ENCODE measurements around the gene PRR7.

PRR7 gene

DNA sequence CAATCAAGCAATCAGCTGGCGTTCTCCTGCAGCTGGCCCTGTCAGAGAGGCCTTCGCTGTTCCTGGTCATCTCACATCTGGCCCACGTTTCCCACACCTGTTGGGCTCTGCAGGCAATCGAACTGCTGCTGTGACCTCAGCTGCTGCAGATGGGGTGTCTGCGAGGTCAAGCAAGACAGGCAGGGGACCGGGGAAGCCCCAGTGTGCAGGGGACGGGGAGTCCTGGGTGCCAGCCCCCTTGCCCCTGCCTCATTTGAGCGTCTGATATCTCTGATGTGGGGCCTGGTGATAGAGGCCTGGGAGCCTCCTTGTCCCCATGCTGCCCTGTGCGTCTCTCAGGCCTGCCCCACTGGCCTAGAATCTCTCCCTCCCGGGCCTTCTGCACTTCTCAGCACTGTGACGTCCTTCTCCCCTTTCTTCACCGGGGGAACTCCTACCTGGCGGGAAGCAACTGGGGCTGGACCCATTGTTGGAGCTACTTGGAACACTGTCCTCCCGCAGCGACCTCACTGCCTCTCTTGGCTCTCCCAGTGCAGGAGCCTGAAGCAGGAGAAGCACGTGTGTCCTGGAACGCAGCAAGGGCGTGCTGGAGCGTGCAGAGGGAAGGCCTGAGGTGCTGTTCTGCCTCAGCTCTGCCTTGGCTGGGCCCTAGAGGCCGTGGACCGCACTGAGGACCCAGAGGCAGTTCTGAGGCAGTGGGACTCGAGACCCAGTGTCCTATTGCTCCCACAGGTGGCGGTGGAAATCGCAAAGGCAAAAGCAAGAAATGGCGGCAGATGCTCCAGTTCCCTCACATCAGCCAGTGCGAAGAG lies 16.3 kb upstream of the PRR7 start:
- ATAC-seq (no peak), DNase-seq (no peak)
- Mint-ChIP-seq H3K4me1 (peaks cover 85% of the 10 kb centered on the region), H3K27me3 (no peaks in the 10 kb centered on the region), H3K27ac (peak overlapping the region; percentile 31 to 61), H3K9me3 (no peaks in the 10 kb centered on the region), H3K4me3 (peak overlapping the region; percentile 92 to 96)

- peak overlapping the region; percentile 92 to 96 for H3K4me3 Mint-ChIP-seq
- H3K27me3 Mint-ChIP-seq = no peaks in the 10 kb centered on the region
- H3K9me3 Mint-ChIP-seq = no peaks in the 10 kb centered on the region
- peak overlapping the region; percentile 59 to 92 for H3K27ac Mint-ChIP-seq
- peaks cover 84% of the 10 kb centered on the region for H3K4me1 Mint-ChIP-seq
- DNase-seq (no peak), ATAC-seq (no peak)
These were observed 15.7 kb upstream of the PRR7 start for GRCh38 chr5:177430972-177431316.

DNA sequence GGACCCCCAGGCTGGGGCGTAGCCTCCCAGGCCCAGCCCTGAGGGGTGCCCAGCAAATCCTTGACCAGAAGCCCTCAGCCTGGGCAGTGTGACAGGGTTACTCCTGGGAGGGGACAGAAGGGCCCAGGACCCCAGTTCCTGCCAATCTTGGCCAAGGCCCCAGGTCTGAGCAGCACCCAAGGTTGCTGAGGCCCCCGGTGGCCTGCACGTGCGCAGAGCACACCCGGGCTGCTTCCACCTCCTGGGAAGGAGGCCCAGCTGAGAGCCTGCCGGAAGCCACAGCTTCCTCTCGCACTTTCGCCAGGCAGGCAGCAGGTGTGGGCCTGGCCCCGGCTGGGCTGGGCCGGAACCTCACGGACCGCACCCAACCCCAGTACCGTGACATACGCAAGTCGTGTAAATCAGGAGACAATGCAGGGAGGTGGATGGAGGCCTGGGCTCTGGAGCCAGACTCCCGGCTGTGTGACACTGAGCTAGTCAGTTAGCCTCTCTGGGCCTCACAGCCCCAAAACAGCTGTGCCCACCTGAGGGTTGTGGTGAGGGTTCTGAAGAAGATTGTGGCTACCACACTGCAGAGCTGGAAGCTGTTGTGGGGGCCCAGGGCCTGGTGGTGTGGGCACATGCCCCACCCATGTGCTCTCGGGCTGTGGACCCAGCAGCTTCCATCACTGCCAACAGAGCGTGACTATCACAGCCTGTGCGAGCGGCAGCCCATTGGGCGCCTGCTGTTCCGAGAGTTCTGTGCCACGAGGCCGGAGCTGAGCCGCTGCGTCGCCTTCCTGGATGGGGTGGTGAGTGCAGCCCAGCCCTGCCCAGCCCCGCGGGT lies 15.1 kb upstream of the PRR7 start:
- Mint-ChIP-seq H3K27me3 (no peaks in the 10 kb centered on the region), H3K9me3 (no peaks in the 10 kb centered on the region), H3K27ac (peak overlapping the region; percentile 59 to 97), H3K4me3 (peak overlapping the region; percentile 92 to 96), H3K4me1 (peaks cover 87% of the 10 kb centered on the region)
- DNase-seq (peak; percentile 71 to 83), ATAC-seq (peak; percentile 63)

DNA sequence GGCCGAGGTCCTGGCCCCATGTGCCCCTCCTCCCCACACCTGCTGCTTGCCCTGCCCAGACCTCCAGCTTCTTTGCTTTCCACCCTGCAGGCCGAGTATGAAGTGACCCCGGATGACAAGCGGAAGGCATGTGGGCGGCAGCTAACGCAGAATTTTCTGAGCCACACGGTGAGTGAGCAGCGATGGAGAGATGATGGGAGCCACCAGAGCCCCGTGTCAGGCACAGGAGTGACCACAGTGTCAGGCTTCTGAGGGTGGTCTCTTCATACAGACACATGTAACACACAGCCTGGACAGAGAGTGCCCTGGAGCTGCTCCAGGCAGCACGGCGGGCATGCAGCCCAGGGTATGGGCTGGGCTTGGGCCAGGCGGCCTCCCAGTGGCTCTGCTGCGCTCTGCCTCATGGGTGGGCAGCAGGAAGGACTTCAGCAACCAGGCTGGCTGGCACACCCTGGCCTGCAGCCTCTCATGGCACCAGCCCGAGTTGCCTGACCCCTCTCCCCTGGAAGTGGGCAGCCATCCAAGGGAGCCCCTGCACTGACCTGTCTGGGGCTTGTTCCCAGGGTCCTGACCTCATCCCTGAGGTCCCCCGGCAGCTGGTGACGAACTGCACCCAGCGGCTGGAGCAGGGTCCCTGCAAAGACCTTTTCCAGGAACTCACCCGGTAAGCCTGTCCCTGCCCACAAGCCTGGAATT lies 14.3 kb upstream of the PRR7 start:
- Mint-ChIP-seq H3K4me1 (peaks cover 94% of the 10 kb centered on the region), H3K9me3 (no peaks in the 10 kb centered on the region), H3K27ac (peak overlapping the region; percentile 2 to 97), H3K27me3 (no peaks in the 10 kb centered on the region), H3K4me3 (peak overlapping the region; percentile 92 to 96)
- no peak for ATAC-seq
- no peak for DNase-seq

DNA sequence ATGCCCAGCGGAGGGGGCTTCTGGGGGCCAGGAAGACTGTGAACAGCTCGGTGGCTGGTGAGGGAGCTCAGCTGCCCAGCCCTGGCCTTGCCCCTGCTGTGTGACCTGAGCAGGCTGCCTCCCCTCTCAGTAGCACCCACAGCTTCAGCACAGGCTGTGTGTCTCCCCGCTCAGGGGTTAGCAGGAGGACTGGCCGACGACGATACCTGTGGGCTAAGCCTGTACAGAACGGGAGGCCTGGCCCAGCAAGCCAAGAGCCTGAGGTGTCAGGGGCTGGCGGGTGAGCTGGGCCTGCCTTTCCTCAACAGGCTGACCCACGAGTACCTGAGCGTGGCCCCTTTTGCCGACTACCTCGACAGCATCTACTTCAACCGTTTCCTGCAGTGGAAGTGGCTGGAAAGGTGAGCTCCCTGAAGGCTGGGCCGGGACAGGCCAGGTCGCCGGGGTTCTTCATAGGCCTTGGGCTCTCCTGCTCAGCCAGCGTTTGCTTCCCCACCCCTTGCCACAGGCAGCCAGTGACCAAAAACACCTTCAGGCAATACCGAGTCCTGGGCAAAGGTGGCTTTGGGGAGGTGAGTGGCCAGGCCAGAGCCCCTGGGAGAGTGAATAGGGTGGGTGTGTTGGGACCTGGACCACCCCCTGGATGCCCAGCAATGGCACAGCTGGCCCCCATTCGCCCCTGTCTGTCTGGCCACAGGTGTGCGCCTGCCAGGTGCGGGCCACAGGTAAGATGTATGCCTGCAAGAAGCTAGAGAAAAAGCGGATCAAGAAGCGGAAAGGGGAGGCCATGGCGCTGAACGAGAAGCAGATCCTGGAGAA lies 13.6 kb upstream of the PRR7 start:
- Mint-ChIP-seq H3K27ac (peak overlapping the region in 1 of 2 donors; percentile 83), H3K4me3 (peak overlapping the region in 1 of 2 donors; percentile 51), H3K4me1 (peaks cover 94% of the 10 kb centered on the region), H3K9me3 (no peaks in the 10 kb centered on the region), H3K27me3 (no peaks in the 10 kb centered on the region)
- DNase-seq (no peak), ATAC-seq (no peak)

GRCh38 chr5:177433658-177434217 lies 12.9 kb upstream of the PRR7 start:
- Mint-ChIP-seq H3K4me1 (peaks cover 94% of the 10 kb centered on the region), H3K27ac (peak overlapping the region in 1 of 2 donors; percentile 90), H3K4me3 (no peak overlapping the region), H3K27me3 (no peaks in the 10 kb centered on the region), H3K9me3 (no peaks in the 10 kb centered on the region)
- ATAC-seq (no peak), DNase-seq (no peak)

DNA sequence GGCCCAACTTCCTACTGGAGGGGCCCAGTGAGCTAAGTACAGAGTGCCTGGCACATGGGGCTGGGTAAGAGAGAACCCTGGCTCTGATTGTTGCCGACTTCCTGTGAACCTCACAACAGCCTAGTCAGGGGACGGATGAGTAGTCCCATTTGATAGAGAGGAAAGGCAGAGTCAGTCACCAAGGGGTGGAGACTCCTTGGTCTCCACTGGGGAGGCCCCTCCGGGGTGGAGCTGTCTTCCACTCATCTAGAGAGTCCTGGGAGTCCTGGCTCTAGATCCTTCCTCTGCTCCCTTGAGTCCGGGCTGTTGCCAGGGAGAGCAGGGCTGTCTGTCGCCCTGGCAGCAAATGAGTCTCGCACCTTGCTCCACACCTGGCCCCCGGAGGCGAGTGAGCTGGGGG lies 12.2 kb upstream of the PRR7 start:
- Mint-ChIP-seq H3K4me1 (peaks cover 89% of the 10 kb centered on the region), H3K9me3 (no peaks in the 10 kb centered on the region), H3K27me3 (no peaks in the 10 kb centered on the region), H3K27ac (peak overlapping the region in 1 of 2 donors; percentile 90), H3K4me3 (peak overlapping the region; percentile 10 to 35)
- ATAC-seq (peak; percentile 31), DNase-seq (peak in 1 of 2 donors; percentile 50)

- Mint-ChIP-seq H3K4me1 (peaks cover 89% of the 10 kb centered on the region), H3K27ac (peak overlapping the region in 1 of 2 donors; percentile 80), H3K4me3 (no peak overlapping the region), H3K27me3 (no peaks in the 10 kb centered on the region), H3K9me3 (no peaks in the 10 kb centered on the region)
- ATAC-seq = no peak
- DNase-seq = no peak
These were observed 11.5 kb upstream of the PRR7 start for GRCh38 chr5:177434942-177435738.

GRCh38 chr5:177435847-177436536 lies 10.6 kb upstream of the PRR7 start:
- H3K9me3 Mint-ChIP-seq = no peaks in the 10 kb centered on the region
- peaks cover 88% of the 10 kb centered on the region for H3K4me1 Mint-ChIP-seq
- ATAC-seq = no peak

DNA sequence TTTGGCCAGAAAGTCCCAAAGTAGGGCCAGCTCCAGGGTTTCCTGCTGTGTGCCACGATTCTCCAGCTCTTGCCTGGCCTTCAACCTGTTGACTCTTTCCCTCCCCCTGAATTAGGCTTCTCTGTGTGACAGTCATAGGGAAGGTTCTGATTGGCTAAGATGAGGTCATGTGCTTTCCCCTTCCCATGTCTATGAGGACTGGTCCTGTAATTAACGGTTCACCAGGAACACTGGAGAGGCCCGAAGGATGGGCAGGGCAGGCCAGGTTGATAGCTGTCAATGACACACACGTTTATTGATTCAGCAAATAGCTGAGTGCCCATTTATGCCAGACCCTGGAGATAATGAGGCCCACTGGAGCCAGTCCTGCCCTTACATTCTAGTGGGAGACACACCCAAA lies 9.0 kb upstream of the PRR7 start:
- peaks cover 86% of the 10 kb centered on the region for H3K4me1 Mint-ChIP-seq
- ATAC-seq (no peak), DNase-seq (no peak)

More at GRCh38 chr5:177435847-177436536, 10.6 kb upstream of the PRR7 start:
- no peak for DNase-seq
- H3K4me3 Mint-ChIP-seq = no peak overlapping the region
- peak overlapping the region in 1 of 2 donors; percentile 54 for H3K27ac Mint-ChIP-seq
- no peaks in the 10 kb centered on the region for H3K27me3 Mint-ChIP-seq

DNA sequence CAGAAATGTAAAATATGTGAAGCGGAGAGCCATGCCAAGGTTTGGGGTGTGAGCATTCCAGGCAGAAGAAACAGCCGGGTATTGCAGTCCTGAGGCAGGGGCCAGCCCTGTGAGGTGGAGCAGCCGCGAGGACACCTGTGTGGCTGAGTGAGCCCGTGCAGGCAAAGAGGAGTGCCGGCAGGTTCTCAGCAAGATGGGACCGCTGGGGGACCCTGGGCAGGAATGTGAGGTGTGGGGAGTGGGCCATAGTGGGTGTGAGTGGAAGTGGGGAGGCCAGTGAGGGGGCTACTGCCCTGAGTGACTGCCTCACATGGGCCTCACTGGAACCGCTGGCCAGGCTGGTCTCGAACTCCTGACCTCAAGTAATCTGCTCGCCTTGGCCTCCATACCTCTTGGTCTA lies 8.1 kb upstream of the PRR7 start:
- no peak for ATAC-seq
- Mint-ChIP-seq H3K27ac (no peak overlapping the region), H3K27me3 (no peaks in the 10 kb centered on the region), H3K4me3 (no peak overlapping the region), H3K9me3 (no peaks in the 10 kb centered on the region), H3K4me1 (peaks cover 86% of the 10 kb centered on the region)
- no peak for DNase-seq

More for the DNA sequence above, 9.0 kb upstream of the PRR7 start:
- H3K4me3 Mint-ChIP-seq = no peak overlapping the region
- no peaks in the 10 kb centered on the region for H3K9me3 Mint-ChIP-seq
- peak overlapping the region in 1 of 2 donors; percentile 54 for H3K27ac Mint-ChIP-seq
- no peaks in the 10 kb centered on the region for H3K27me3 Mint-ChIP-seq

- no peak overlapping the region for H3K4me3 Mint-ChIP-seq
- H3K27me3 Mint-ChIP-seq = no peaks in the 10 kb centered on the region
- H3K4me1 Mint-ChIP-seq = peaks cover 86% of the 10 kb centered on the region
- H3K9me3 Mint-ChIP-seq = no peaks in the 10 kb centered on the region
- no peak for ATAC-seq
- peak overlapping the region in 1 of 2 donors; percentile 89 for H3K27ac Mint-ChIP-seq
- no peak for DNase-seq
These were observed 7.0 kb upstream of the PRR7 start for GRCh38 chr5:177439518-177440053.

DNA sequence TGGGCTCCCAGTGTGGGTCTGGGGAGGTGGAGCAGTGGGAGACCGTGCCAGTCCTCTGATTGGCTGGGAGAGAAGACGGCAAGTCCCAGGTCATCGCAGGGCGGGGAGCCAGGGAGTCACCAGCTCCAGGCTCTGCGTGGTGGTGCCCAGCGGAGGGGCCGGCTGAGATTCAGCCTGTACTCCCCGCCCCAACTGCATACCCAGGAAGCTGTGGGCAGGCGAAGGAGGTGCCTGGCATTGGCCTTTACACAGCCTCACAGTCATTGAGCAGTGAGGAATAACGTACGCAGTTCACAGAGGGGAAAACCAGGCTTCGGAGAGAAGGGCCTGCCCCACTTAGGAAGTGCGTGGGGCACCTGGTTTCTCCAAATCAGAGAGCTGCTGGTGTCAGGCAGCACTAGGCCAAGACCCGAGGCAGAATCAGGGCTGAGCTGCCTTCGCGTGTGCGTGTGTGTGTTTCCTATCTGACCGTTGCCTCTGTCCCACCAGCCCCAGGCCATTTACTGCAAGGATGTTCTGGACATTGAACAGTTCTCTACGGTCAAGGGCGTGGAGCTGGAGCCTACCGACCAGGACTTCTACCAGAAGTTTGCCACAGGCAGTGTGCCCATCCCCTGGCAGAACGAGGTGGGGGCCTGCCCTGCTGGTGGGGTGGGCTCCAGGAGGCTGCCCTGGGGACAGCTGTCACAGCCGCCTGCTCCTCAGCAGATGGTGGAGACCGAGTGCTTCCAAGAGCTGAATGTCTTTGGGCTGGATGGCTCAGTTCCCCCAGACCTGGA lies 6.2 kb upstream of the PRR7 start:
- DNase-seq (peak in 1 of 2 donors; percentile 61), ATAC-seq (peak; percentile 83)
- H3K9me3 Mint-ChIP-seq = no peaks in the 10 kb centered on the region
- peaks cover 88% of the 10 kb centered on the region for H3K4me1 Mint-ChIP-seq
- H3K27me3 Mint-ChIP-seq = no peaks in the 10 kb centered on the region
- H3K27ac Mint-ChIP-seq = peak overlapping the region; percentile 72 to 89
- H3K4me3 Mint-ChIP-seq = peak overlapping the region; percentile 19 to 25

All from stimulated activated naive CD8-positive, alpha-beta T cell treated with anti-CD3 and anti-CD28 coated beads, Interleukin-15, amount 100 ng/mL, for 72 hours (primary cell).